Measurements from ENCODE around the gene DGLUCY.

Gene DGLUCY

DNA sequence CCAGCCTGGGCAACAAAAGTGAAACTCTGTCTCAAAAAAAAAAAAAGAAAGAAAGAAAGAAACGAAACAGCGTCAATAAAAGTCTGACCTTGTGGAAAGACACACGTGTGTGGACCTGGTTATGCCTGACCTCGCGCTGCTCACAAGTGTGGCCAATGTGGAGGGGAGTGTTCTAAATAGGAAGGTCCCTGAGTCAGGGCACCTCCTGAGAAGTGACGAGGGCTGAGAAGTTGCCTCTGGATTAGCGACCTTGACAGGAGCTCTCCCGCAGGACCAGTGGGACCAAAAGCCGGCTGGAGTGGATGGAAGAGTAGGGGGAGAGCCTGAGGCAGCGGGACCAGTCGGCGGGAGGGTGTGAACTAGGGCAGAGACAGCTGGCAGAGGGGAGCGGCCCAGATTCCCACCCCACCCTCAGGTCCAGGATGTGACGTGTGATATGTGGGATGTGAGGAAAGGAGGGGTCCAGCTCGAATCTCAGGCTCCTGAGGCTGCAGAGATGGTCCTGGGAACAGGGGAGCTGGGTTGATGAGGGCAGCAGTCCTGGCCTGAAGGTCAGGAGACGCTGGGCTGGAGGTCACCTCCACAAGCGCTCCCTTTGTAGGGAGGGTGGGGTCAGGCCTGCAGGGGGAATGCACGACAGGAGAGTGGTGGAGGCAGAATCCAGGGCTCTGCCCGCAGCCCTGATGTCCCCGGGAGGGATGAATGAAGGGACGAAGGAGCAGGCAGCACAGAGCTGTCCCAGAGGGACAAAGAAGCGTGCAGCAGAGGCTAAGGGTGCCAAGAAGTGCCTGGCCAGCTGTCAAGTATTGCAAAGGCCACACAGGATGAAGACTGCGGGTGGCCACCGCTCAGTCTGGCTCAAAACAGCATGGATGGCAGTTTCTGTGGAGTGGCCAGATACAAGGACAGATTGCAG is 155.5 kb downstream of the DGLUCY start:
- Histone ChIP-seq H3K4me1 (ENCODE audit: control insufficient read depth, insufficient read depth, low read length) (no peaks in the 10 kb centered on the region), H3K27me3 (ENCODE audit: control insufficient read depth, insufficient read depth, low read length) (no peaks in the 10 kb centered on the region), H3K4me3 (ENCODE audit: low read length) (no peak overlapping the region), H3K36me3 (ENCODE audit: control insufficient read depth, insufficient read depth, low read length) (peaks cover 6% of the 10 kb centered on the region), H3K27ac (ENCODE audit: low read depth, low read length) (no peak overlapping the region), H3K9ac (ENCODE audit: low read length) (no peak overlapping the region)

DNA sequence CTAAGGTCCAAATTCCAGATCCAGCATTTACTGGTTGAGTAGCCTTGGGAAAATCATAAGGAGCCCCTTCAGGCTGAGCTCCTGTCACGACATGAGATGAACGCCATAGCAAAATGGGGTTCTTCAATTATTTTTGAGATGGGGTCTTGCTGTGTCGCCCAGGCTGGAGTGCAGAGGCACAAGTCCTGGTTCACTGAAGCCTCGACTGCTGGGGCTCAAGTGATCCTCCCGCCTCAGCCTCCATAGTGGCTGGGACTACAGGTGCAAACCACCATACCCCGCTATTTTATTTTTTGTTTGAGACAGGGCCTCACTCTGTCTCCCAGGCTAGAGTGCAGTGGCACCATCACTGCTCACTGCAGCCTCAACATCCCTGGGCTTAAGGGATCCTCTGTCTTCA is 156.3 kb downstream of the DGLUCY start:
- no peaks in the 10 kb centered on the region for H3K27me3 ChIP-seq (ENCODE audit: control insufficient read depth, insufficient read depth, low read length)
- no peaks in the 10 kb centered on the region for H3K4me1 ChIP-seq (ENCODE audit: control insufficient read depth, insufficient read depth, low read length)
- H3K27ac ChIP-seq (ENCODE audit: low read depth, low read length), result no peak overlapping the region
- no peak overlapping the region for H3K4me3 ChIP-seq (ENCODE audit: low read length)
- peaks cover 6% of the 10 kb centered on the region for H3K36me3 ChIP-seq (ENCODE audit: control insufficient read depth, insufficient read depth, low read length)
- no peak overlapping the region for H3K9ac ChIP-seq (ENCODE audit: low read length)

GRCh38 chr14:91270619-91271018 is 156.7 kb downstream of the DGLUCY start:
- H3K36me3 ChIP-seq (ENCODE audit: control insufficient read depth, insufficient read depth, low read length), result peaks cover 6% of the 10 kb centered on the region
- H3K27ac ChIP-seq (ENCODE audit: low read depth, low read length), result no peak overlapping the region
- no peaks in the 10 kb centered on the region for H3K27me3 ChIP-seq (ENCODE audit: control insufficient read depth, insufficient read depth, low read length)
- no peak overlapping the region for H3K4me3 ChIP-seq (ENCODE audit: low read length)
- no peaks in the 10 kb centered on the region for H3K4me1 ChIP-seq (ENCODE audit: control insufficient read depth, insufficient read depth, low read length)
- H3K9ac ChIP-seq (ENCODE audit: low read length), result no peak overlapping the region

- Histone ChIP-seq H3K27me3 (ENCODE audit: control insufficient read depth, insufficient read depth, low read length) (no peaks in the 10 kb centered on the region), H3K9ac (ENCODE audit: low read length) (no peak overlapping the region), H3K27ac (ENCODE audit: low read depth, low read length) (no peak overlapping the region), H3K4me1 (ENCODE audit: control insufficient read depth, insufficient read depth, low read length) (no peaks in the 10 kb centered on the region), H3K36me3 (ENCODE audit: control insufficient read depth, insufficient read depth, low read length) (peaks cover 6% of the 10 kb centered on the region), H3K4me3 (ENCODE audit: low read length) (no peak overlapping the region)
Measured at GRCh38 chr14:91271639-91272038, 157.8 kb downstream of the DGLUCY start.

DNA sequence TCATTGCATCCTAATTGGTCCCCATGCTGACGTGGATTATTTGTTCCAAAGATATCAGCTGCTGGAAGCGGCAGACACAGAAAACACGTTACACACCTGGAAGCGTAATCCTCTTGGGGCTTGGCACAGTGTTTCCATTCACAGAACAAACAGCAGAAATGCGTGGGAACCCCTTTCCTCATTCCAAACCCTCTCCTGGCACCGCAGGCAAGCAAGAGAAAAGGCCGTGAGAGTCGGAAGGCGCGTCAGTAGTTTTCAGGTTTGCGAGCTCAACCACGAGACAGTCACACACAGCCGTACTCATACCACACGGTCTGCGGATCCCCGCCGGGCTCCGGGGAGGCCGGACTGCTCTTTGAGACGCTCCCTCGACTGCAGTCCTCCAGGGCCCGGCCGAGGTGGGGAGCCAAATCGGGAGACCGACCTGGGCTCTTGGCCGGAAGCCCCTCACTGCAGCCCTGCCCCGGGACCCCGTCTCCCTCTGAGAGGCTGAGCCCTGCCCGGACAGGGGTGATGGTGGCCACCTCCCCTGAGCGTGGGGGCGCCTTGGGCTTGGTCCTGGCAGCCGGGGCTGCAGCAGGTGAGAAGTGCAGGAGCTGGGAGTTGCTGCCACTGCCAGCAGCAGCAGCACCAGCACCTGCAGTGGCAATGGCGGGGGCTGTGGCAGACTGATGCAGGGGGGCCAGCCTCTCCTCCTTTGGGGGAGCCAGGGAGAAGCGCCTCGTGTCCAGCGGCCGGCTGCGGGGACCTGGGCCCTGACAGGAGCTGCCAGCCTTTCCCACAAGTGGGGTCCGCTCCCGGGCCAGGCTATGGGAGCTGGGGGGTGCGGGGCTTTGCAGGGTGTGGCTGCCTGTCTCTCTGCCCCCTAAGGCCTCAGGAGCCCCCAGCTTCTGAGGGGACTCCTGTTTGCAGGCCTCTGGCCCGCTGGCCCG is 158.7 kb downstream of the DGLUCY start:
- H3K9ac ChIP-seq (ENCODE audit: low read length), result no peak overlapping the region
- H3K4me1 ChIP-seq (ENCODE audit: control insufficient read depth, insufficient read depth, low read length), result no peaks in the 10 kb centered on the region
- H3K27ac ChIP-seq (ENCODE audit: low read depth, low read length), result no peak overlapping the region
- H3K36me3 ChIP-seq (ENCODE audit: control insufficient read depth, insufficient read depth, low read length), result peaks cover 6% of the 10 kb centered on the region
- H3K4me3 ChIP-seq (ENCODE audit: low read length), result no peak overlapping the region
- no peaks in the 10 kb centered on the region for H3K27me3 ChIP-seq (ENCODE audit: control insufficient read depth, insufficient read depth, low read length)

DNA sequence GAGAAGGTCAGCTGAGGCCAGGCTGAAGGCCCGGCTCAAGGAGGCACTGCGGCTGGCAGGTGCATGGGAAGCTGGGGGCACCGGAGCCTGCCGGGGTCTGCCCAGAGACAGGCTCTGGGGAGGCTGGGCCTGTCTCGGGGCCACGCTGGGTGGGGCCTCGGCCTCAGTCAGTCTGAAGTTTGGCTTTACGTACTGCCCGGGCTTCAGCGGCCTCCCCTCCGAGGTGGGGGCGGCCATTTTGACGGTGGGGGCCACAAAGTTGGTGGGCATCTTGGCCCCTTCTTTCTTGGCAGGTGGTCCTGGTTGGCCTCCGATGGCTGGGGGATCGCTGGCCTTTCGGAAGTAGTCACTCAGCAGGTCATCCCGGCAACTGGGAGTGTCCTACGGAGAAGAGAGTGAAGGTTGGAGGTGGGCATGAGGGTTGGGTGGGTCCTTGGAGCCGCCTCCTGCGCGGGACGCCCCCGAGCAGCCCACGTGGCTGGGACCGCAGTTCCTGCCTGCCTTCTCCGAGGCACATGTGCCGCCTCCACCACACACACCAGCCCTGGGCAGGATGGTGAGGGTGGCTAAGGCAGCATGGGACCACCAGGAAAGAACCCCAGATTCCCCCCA is 159.5 kb downstream of the DGLUCY start:
- no peak overlapping the region for H3K27ac ChIP-seq (ENCODE audit: low read depth, low read length)
- H3K9ac ChIP-seq (ENCODE audit: low read length), result no peak overlapping the region
- H3K27me3 ChIP-seq (ENCODE audit: control insufficient read depth, insufficient read depth, low read length), result no peaks in the 10 kb centered on the region
- H3K36me3 ChIP-seq (ENCODE audit: control insufficient read depth, insufficient read depth, low read length), result peaks cover 6% of the 10 kb centered on the region
- H3K4me3 ChIP-seq (ENCODE audit: low read length), result no peak overlapping the region
- H3K4me1 ChIP-seq (ENCODE audit: control insufficient read depth, insufficient read depth, low read length), result no peaks in the 10 kb centered on the region

DNA sequence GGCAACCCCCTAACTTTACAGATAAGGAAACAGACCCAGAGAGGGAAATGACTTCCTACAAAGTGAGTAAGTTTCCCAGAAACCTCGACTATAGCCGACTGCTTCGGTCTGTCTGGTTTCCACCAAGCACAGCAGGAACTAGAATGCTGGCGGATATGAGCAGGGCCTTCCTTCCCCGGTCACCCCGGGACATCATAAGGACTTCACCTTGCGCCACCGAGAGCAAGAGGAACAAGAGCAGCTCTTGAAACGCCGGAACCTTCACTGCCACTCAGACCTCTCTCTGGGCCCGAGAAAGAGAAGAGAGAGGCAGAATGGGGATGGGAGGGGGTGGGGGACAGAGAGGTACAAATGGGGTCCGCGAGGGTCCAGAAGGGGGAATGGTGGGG is 160.0 kb downstream of the DGLUCY start:
- Histone ChIP-seq H3K4me1 (ENCODE audit: control insufficient read depth, insufficient read depth, low read length) (no peaks in the 10 kb centered on the region), H3K27me3 (ENCODE audit: control insufficient read depth, insufficient read depth, low read length) (no peaks in the 10 kb centered on the region), H3K27ac (ENCODE audit: low read depth, low read length) (no peak overlapping the region), H3K4me3 (ENCODE audit: low read length) (no peak overlapping the region), H3K36me3 (ENCODE audit: control insufficient read depth, insufficient read depth, low read length) (peaks cover 6% of the 10 kb centered on the region), H3K9ac (ENCODE audit: low read length) (no peak overlapping the region)

- H3K4me3 ChIP-seq (ENCODE audit: low read length), result no peak overlapping the region
- H3K4me1 ChIP-seq (ENCODE audit: control insufficient read depth, insufficient read depth, low read length), result no peaks in the 10 kb centered on the region
- H3K9ac ChIP-seq (ENCODE audit: low read length), result no peak overlapping the region
- H3K27ac ChIP-seq (ENCODE audit: low read depth, low read length), result no peak overlapping the region
- H3K27me3 ChIP-seq (ENCODE audit: control insufficient read depth, insufficient read depth, low read length), result no peaks in the 10 kb centered on the region
- peaks cover 6% of the 10 kb centered on the region for H3K36me3 ChIP-seq (ENCODE audit: control insufficient read depth, insufficient read depth, low read length)
Measured at GRCh38 chr14:91274796-91275195, 160.9 kb downstream of the DGLUCY start.

Measured in rectal smooth muscle tissue (tissue), 1 donor.